ENCODE measurements around the gene MANBA.

The MANBA gene

GRCh38 chr4:102667001-102667400, 93.8 kb downstream of the MANBA start:
- DNase-seq, result no peak

DNA sequence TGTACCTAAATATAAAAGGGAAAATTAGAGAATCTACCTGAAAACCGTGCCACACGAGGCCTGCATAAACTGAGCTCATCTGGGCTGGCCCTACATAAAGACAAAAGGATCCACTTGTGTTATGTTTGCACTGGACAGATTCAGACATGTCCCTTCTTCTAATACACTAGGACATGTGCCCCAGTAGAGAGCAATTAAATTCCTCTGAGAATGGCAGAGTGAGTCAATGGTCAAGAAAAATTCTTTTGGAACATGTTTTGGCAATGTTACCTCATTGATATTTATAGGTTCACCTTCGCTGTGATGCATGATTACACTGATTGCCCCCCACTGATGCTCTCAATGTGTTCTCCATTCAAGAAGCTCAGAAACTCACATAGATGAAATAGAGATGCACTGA, 95.2 kb downstream of the MANBA start:
- no peak for DNase-seq

DNA sequence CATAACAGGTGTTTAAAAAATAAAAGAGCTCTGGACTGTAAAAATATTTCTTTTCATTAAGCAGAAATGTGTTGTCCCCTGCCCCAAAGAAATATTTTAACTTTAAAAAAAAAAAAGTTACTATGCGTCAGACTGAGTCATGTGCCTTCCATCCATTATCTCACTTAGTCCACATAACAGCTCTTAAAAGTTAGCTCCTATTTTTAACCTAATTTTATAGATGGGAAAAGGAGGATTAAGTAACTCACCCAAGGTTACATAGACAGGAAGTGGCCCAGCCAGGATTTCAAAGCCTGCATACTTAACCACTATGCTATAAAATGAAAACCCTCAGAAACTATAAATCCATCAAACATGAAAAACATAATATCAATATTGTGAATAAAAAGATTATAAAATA, 97.7 kb downstream of the MANBA start:
- peak; percentile 83 for DNase-seq

GRCh38 chr4:102657206-102657605, 103.6 kb downstream of the MANBA start:
- no peak for DNase-seq

DNA sequence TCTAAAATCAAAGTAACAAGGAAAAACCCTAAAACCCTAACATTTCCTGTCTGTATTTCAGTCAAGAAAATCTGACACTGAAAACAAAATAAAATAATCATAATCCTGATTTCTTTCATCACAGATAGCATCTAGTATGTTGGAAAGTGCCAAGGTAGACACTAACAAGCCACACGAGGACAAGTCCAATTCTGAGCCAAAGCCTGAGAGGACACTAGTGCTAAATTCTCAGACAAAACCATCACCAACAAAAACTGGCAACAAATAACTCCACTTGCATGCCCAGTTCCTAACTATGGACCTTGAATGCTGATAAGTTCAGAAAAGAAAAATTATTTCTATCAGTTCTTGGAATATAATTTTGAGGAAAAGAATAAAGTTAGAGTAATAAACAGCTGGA, 113.7 kb downstream of the MANBA start:
- no peak for DNase-seq

- DNase-seq, result peak; percentile 87
These were observed 118.0 kb downstream of the MANBA start for GRCh38 chr4:102642631-102643298.

- DNase-seq, result no peak
These were observed 119.0 kb downstream of the MANBA start for GRCh38 chr4:102641793-102642192.

- DNase-seq, result peak; percentile 46
These were observed 120.1 kb downstream of the MANBA start for GRCh38 chr4:102640669-102641068.

DNA sequence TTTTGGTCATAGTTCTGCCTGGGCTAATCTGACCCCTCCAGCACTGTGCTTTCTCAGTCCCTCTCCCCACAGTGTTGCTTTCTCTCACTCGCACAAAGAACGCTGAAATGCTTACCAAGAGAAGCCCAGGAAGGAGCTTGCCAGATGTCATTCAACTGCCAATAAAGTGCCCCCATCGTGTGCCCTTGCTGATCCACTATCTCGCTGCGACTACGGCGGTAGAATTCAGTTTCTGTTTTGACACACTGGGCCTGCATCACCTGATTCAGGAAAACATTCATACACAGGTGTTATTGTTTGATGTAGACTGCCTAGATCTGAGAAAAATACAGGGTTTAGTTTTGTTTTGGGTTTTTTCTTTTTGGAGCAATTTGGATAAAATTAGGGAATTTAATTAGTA, 121.2 kb downstream of the MANBA start:
- no peak for DNase-seq

- peak; percentile 5 for DNase-seq
These were observed 122.1 kb downstream of the MANBA start for GRCh38 chr4:102638621-102639020.

DNA sequence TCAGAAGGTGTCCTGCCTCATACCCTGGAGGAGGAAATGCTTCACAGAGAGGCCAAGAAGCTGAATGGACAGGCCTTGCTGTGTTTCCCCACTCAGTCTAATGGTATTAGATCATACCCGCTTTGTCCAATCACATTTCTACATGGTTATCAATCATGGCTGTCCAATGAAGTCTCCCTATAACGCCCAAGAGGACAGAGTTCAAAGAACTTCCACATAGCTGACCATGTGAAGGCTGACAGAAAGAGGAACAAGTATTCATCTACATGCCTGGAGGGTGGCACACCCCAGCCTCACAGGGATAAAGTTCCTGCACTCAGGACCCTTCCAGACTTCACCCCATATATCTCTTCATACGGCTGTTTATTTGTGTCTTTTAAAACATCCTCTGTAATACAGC, 123.4 kb downstream of the MANBA start:
- no peak for DNase-seq

- DNase-seq, result no peak
These were observed 127.7 kb downstream of the MANBA start for GRCh38 chr4:102633100-102633499.

DNA sequence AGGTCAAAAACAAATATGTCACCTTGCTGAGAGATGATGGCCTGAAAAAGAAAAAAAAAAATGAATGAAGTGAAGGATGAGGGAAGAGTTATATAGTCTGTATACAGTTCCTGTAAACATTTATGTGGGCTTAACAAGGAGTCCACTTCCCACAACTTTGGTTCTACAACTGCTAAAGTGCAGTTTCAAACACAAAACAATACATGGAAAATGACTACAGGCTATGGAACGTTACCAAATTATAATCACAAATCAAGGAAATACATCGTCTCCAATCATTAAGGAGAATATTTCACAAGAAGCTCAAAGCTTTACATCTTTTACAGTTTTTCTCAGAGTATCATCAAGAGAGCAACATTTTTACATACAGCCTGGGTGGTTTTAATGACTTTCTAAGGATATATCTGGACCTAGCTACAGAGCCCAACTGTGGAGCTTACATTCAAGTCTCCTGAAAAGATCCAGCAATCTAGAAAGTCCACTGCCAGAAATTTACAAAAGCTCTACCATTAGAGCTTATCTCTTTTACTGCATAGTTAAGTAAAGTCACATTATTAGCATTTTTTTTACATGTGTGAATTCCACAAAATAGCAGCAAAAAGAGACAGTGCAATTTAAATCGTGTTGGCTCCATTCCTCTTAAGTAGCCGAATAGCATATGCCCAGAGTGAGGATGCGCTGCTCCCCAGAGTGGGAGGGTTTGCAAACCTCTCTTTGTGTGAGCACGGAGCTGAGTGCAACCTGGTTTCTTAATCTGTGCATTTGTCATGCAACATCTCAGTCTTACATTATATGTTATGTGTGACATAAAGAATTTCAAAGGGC, 128.3 kb downstream of the MANBA start:
- DNase-seq, result peak; percentile 35

- no peak for DNase-seq
These were observed 129.2 kb downstream of the MANBA start for GRCh38 chr4:102631616-102632015.

DNA sequence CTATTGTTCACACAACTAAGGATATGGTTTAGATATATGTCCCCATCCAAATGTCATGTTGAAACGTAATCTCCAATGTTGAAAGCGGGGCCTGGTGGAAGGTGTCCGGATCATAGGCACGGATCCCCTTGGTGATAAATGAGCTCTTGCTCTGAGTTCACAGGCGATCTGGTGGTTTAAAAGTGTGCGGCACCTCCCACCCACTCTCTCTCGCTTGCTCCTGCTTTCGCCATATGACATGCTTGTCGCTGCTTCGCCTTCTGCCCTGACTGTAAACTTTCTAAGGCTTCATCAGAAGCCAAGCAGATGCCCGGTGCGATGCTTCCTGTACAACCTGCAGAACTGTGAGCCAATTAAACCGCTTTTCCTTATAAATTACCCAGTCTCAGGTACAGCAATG, 131.1 kb downstream of the MANBA start:
- DNase-seq, result no peak

DNA sequence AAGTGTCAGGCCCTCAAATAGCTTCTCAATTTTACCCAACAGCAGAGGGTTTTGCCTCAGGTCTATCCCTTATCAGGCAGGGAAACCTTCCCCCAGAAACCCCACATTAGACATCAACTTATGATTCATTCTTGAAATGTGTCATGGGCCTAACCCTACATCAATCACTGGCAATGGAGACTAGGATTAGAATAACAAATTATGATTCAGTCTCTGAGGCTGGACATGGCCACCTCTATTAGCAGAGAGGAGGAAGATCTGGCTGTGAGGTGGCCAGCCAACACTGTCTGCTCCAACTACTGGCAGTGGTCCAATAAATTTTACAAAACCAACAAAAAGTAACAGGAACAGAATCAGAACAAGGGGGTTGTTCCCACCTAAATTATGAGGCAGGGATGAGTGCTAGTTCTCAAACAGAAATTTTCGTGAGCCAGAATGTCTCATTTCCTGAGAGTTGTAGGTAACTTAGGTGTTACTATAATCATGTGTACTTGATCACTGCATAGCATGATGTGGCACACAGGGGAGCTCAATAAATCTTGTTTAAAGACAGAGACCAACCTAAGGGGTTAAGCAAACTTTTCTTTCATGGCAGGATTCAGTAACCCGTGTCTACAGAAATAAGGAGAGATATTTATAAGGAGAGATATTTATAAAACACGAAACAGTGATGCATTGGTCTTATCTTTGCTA, 132.8 kb downstream of the MANBA start:
- DNase-seq, result peak; percentile 69

GRCh38 chr4:102625232-102625930, 135.4 kb downstream of the MANBA start:
- peak; percentile 19 for DNase-seq

DNA sequence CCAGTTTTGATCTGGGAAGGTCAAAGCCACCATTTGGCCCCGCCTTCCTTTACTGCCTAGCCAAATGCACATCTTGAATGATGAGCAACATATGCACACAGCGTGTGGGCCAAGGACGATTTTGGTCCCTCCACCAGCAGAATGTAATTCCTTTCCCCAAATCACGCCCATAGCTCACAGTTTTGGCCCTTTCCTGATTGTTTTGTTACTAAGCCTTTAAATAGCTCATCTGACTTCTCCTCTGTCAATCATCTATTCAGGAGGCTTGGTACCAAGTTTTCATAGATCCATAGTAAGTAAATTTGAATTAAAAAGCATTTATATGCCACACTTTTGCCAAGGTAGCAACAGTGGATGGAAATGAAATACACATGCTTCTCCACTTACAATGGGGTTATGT, 136.3 kb downstream of the MANBA start:
- peak; percentile 4 for DNase-seq

GRCh38 chr4:102623622-102624021, 137.1 kb downstream of the MANBA start:
- peak; percentile 73 for DNase-seq

- peak; percentile 90 for DNase-seq
These were observed 139.9 kb downstream of the MANBA start for GRCh38 chr4:102620697-102621497.

- DNase-seq, result peak; percentile 54
These were observed 140.8 kb downstream of the MANBA start for GRCh38 chr4:102619776-102620631.
